ENCODE data around the gene ABLIM2.

Gene ABLIM2

DNA sequence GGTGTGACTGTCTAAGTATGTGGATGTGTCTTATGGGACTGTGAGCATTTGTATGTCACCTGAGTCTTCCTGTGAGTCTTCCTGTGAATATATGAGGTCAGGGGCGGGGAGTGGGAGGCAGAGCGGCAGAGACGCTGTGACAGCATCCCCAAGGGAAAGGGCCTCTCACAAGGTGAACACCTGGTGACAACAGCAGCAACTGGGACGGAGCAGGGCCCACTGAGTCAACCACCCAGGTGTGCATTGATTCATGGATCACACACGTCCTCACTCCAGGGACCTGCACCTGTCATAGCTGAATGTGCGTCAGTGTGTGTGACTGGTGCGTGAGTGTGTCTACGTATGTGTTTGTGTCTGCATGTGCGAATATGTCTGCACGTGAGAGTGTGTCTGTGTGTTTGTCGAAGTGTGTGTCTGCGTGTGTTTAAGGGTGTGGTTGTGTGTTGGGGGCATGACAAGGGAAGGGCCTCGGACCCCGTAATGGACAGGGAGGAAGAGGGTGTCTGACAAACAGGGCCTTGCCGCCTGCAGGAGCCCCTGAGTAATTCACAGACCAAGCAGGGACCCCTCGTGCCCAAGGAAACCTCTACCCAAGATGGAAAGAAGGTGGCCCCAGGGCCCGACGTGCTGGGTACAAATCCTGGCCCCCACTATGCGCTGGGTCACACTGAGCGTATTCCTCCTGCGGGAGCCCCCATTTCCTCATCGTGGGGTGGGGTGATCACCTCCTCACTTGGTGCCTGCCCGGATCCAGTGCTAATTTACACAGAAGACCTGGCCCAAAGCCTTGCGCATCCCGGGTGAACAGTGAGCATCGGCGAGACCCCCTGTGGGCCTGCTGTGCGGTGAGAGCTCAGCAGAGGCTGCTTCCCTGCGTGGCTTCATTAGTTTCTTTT lies 76.7 kb downstream of the ABLIM2 start:
- DNase-seq, result no peak

DNA sequence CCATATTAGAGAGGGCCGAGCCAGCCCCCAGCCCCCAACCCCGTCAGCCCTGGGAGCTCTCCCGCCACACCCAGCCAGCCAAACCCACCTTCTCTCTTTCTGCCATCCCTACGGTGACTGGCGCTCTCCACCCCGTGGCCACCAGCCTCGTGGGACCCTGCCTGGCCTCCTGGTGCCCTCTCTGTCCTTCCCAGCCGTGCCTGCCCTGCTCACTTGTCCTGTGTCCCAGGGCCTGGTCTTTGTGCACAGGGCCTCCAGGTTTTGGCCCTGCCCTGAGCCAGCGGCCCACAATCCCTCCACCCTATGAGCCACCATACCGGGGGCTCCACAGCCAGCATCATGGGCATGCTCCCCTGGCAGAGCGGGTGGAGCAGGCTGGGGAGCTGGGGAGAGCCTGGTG lies 77.4 kb downstream of the ABLIM2 start:
- no peak for DNase-seq

DNA sequence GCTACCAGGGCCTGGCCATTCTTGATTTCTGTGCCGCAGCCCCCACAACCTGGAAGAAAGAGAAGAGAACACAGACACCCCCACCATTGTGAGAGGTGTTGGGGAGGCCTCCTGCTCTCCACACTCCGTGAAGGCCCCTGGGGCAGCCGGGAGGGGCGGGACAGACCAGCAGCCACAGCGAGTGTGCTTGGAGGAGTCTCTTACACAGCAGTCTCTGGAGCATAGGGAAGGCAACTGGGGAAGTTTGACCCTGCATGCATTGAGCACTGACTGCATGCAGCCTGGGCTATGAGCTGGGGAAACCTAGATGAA lies 77.9 kb downstream of the ABLIM2 start:
- DNase-seq, result no peak

DNA sequence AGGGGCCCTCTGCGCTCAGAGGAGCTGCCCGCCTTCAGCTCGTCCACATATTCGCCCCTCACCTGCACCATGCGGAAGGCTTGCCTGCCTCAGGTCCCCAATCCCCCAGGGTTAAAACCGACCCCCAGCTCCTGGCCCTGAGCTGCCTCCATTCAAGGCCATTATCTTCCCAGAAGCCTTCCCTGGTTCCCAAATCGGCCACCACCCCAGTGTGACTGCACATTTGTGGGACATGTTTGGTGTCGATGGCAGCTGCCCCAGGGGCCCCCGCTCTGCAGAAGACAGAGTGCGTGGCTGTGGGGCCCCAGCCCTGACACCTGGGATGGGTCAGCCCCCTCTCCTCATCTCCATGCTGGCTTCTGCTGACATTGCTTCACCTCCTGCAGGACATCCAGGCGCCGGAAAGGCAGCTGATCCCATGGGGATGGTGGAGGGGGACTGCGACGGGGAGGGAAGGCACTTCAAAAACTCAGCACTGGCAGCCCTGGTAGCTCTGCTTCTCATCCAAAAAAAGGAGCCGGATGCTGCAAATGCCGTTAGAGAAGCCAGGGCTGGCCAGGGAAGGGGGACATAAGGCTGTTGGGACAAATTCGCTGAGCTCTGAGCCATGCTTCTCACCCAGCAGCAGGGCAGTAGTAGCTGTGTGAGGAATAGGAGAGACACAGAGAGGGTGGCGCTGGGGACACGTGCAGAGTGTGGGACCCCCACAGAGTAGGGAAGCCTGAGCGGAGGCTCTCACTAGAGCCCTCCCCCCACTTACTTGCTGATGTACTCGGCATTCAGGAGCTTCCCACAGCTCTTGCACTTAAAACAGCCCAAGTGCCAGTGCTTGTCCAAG lies 78.5 kb downstream of the ABLIM2 start:
- no peak for DNase-seq

DNA sequence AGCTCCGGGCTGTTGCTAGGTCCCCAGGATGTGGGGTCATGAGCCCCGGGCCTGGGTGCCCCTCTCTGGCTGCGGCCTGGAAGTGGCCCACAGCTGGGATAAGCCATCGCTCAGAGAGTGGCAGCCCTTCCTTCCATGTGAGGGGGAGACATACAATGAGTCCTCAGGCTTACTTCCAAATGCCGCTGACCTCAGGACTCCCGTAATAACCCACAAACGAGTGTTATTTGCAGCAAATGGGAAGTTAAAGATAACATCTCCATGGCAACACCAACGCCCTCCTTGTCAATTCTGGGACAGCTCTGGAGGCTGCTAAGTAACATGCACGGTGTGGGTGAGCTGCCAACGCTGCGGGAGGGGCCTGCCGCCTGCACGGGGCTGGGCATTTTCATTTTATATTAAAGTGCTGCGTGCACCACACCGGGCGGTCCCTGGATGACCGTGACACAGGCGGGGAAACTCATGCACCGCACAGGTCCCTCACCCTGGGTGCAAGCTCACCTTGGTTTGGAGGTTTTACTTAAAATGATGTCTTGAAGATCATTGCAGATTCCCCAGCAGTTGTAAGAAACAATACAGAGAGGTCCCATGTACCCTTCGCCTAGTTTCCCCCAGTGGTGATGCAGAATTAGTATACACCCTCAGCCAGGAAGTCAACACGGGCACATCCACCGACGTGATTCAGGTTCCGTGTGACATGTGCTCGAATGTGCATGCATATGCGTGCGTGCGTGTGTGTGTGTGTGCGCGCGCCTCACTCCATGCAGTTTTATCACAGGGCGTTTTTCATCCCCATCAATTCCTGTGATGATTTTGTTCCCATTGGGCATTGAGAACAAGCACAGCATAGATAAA lies 79.4 kb downstream of the ABLIM2 start:
- no peak for DNase-seq

DNA sequence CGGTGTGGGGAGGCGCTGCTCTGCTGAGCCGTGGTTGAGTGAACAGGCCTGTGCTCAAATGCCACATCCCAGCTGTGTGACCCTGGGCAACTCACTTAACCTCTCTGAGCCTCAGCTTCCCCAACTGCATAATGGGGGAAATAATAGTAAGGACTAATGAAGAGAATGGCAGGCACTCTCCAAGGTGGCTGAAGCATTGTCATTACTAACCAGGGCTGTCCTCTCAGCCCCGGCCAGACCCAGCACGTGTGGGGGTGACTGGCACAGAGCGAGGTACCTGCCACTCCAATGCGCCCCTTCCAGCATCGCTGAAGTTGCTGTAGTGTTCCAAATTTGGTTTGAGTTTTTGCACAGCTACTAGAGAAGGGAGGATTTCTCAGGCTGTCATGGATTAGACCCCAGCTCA lies 80.0 kb downstream of the ABLIM2 start:
- no peak for DNase-seq

DNA sequence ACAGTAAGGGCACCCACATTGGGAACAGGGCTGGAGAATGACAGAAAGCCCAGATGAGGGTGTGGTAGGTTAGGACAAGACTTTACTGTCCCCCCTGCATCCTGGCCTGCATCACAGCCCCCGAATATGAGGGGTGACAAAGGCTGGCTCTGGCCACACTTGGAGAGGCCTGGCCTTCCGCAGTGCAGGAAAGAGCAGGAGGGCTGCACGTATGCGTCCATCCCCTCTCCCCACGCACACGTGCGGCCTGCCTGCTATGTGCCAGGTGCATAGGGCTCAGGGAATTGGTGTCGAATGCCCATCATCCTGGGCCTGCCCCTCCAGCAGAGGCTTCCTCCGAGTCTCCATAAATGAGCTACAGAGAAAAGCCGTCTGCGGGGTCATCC lies 80.5 kb downstream of the ABLIM2 start:
- no peak for DNase-seq

DNA sequence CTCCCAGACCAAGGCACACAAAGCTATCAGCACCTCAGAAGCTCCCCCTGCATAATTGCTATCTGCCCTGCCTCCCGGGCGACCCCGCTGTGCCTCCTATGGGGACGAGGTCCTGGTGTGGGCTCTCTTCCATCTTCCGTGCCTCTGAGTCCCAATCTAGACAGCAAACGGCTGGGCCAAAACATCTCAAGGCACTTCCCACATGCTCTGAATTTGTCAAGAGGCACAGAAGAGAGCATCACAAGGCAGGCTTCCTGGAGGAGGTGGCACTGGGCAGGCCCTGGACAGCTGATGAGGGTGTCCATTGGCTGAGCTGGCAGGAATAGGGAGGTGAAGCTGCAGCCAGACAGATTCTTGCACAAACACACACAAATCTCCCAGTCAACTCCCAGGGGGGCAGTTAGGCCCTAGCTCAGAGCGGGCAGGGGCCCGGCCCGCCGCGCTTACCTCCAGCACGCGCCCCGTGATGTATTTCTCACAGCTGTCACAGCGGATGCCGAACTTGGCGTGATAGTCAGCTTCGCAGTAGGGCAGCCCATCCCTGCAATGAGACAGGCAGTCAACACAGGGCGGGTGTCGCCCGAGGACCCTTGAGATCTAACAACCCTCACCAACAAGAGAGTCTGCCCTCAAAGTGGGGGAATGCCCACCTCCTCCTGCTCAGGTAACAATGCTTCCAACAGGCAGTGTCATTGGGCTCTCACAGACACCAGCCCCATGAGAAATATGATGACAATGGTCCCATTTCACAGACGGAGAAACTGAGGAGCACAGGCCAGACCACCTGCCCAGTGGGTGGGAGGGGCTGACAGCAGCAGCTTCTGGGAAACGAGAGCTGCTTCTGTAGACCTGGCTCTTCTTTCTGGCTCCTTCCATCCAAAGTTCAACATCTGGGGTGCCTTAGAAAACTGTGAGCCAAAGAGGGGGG lies 81.2 kb downstream of the ABLIM2 start:
- DNase-seq, result no peak

DNA sequence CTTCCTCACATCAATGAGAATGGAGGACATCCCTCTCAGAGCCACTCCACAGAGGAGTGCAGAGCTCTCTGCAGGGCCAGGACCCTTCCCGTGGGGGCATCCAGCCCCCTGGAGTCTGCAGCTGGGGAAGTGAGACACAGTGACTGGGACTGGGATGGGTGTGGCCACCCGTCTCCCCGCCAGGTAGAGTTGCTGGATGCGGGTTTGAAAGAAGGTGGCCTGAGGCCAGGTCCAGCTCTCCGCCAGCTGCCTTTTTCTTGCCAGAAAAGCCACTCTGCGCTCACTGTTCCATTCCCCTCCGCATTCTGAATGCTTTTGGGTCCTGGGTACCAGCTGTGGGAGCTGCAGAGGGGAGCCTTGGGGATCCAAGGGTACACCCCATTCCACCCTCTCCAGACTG lies 82.6 kb downstream of the ABLIM2 start:
- DNase-seq, result no peak

DNA sequence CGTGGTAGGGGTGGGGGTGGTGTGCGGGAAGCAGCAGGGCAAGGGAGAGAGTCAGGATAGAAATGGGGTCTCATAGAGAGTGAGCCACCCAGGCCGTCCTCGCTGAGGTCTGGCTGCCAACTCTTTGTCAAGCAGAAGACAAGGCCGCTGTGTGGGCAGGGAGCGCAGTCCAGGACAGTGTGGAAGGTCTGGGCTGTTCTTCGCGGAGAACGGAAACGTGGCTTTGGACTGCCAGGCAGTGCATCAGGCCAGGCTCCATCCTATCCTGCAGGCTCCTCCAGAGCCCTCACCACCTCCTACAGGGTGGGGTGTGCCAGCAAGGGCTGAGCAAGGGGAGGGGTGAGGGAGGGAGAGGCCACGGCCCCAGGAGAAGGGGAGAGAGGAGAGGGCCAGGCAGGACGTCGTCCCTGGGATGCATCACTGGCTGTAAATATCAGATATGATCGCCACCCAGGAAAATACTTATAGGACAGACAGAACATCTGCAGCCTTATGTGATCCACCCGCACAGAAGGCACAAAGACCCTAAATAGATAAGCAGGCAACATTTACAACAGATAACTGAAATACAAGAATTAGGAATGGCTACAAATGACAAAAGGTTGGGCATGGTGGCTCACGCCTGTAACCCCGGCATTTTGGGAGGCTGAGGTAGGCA lies 85.3 kb downstream of the ABLIM2 start:
- DNase-seq, result no peak

DNA sequence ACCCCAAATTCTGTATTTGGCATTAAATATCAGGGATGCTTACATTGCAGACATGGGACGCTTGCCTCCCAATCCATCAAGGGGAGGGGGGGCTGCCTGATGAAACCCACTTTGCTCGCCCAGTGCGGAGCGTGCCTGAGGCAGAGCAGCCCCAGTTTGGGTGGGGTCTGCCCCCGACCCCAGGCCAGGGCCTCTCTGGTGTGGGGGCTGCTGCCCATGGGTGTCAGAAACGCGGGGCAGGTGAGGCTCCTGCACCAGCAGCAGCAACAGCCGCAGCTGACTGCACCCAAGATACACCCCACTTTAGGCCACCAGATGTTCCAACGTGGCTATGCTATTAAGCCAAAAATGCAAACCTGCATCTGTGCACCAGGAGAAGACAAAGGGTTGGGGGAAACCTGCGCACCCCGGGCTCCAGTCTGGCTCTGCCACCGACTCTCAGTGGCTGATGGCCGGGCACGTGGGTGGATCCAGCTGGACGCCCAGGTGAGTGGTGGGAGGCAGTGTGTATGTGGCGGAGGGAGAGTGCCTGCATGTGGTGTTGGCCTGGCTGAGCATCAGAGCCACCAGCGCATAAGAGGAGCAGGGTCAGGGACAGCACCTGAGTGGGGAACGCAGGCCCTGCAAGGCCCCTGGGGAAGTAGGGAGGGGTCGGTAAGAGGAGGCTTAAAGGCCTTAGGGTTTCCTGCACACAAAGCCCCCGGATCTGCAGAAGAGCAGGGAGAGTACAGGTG lies 86.2 kb downstream of the ABLIM2 start:
- DNase-seq, result no peak

DNA sequence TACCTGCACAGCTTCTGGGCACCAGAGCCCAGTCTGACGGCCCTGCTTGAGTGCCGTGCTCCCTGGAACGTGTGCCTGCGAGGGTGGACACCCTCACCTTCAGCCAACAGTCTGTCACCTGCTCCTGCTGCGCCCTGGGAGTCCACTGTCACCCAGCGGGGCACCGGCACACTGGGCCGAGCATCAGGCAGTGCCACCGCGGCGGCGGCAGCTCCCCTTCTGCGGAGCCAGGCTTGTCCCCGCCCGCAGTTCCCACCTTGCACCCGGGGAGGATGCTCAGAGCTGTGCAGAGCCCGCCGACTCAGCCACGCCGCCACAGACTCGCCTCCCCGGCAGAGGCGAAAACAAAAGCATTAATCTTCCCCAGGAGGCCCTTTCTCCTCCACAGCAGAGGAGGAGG lies 86.8 kb downstream of the ABLIM2 start:
- no peak for DNase-seq

DNA sequence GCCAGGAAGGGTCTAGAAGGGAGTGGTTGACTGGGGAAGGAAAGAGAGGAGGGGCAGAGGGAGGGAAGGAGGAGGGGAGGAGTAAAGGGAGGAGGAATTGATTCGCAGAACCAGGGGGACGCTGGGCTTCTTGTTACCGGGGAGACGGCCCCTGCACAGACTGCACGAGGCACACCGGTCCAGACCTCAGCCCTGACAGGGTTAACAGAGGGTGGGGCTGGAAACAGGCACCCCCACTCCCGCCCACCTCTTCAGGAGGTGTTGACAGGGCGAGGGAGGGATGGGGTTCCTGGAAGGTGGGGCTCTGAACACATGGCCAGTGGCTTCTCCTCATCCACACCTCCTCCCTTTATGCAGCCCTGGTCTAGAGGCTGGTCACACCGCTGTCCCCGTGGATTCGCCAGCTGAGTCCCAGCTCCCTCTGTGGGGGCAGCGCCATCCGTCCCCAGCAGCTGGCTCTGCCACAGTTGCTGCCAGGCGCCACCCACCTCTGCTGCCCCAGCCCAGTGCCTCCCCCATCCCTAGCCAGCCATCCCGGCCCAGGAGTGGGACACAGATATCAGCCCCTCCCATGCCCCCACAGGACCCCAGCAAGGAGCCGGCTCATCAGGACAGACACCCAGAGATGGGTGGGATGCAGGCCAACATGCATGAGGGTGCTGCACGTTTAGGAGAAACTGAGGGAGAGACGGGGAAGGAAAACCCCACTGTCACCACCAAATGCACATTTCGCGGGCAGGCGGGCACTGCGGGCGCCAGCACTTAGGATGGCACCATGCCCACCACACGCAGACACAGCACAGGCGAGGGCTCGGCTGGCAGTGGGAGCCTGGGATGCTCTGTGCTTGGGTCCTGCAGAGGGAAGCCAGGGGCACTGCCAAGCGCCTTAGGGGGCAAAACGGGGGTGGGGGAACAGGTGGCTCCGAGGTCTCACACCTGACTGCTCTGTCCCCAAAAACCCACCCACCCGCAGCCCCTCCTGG lies 87.6 kb downstream of the ABLIM2 start:
- DNase-seq, result no peak

DNA sequence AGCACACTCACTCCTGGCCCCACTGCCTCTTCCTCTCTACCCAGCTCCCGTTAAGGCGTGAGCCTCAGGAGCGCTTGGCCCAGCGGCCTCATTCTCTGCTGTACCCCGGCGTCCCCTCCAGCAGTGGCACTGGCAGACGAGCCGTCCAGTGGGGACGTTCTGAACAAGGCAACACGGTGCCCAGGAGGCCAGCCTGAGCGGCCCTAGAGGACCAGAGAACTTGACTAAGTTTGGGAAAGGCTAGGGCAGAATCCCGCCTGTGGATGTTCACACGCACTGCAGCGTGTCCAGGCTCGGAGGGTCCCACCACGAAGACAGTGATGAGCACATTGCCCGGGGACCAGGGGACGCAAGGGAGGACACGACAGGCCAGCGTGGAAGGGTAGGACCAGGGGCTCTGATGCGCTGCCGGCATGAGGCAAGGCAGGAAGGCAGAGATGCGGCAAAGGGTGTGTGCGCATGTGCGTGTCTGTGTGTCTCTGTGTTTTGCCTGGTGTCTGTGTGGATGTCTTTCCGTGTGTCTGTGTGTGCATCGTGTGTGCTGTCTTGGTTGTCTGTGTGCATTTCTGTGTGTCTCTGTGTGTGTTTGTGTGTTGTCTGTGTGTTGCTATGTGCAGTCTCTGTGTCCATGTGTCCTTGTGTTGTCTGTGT lies 89.4 kb downstream of the ABLIM2 start:
- no peak for DNase-seq

DNA sequence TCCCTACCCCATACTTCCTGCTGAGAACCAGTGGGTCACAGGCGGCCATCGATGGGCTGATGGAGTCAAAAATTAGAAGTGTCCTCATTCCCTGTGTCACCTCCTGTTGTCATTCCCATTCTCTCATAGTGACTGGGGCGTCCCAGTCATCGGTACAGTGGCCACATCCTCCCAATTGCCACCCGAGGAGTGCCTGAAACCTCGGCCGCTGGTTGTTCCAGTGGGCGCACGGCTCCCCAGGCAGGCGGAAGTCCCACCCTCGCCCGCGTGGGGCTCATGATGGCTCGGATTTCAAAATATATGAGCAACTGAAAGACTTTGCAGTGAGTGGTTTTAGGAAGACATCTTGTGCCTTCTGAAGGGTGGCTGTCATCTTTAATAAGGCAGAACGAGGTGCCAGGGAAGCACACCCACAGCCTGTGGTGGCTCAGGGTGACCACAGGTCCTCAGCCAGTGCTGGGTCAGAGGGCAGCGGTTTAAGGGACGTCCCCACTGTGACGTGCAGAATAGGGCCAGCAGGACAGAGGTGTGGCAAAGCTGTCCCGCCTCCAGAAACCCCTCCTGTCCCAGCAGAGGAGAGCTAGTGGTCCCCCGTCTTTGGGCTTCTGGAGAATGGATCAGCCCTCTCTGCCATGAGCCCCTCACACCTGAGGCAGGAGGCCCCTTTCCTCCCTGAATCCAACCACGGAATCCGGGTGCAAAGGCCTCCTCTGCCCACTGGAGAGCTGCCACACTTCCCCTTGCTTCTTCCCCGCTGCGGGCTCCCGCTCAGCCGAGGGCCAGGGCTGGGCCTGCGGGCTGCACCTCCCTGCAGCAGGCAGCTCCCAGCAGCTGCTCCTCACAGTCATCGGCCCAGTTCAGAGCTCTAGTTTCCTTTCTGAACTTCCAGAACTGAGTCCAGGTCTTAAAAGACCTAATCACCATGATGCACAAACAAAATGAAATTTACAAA lies 90.4 kb downstream of the ABLIM2 start:
- no peak for DNase-seq

DNA sequence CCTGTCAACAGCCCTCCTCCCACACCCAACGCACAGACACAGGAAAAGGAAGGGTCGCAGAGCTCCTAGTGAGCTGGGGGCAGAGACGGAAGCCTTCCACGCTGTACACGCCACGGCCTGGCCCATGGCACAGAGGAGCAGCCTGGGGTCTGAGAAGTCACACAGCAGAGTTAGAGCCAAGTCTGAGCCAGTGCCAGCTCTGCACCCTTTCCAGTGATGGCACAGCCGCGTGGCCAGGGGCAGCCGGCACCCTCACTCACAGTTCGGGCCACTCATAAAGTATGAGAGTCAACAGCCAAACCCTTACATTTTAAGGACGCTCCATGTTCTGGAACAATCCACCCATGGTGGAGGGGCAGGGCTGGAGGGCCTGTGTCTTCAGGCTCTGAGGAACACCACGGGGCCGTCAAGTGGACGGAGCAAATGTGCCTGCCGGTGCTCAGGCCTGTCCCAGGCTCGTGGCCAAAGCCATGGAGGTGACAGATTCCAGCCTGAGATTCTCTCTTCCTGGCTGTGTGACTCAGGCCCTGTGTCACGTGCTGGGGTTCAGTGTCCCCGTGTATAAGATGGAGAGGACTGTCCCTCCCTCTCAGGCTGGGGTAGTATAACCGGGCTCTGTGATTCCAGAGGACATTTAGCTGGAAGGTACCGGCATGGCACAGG lies 91.2 kb downstream of the ABLIM2 start:
- DNase-seq, result no peak

DNA sequence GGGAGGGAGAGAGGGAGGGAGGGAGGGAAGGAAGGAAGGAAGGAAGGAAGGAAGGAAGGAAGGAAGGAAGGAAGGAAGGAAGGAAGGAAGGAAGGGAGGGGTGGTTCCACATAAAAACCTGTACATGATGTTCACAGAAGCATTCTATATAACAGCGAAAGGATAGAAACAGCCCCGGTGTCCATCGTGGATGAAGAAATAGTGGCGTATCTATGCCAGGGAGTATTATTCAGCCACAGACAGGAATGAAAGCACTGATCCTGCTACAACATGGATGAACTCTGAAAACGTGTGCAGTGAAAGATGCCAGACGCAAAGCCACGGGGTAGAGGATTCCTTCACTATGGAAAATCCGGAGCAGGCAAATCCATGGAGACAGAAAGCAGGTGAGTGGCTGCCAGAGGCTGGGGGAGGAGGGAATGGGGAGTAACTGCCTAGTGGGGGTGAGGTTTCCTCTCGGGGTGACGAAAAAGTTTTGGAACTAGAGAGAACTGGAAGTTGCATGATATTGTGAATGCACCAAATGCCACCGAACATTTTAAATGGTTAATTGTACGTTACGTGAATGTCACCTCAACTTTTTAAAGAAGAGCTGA lies 92.2 kb downstream of the ABLIM2 start:
- no peak for DNase-seq

Data from NCI-H1436 treated with DMSO at 0.1 percent for 48 hours (cell line).